Kidney epithelial cell (primary cell): ENCODE measurements around the gene ATXN1. TPM values are rescaled to one million over a fixed set of nuclear protein-coding genes. Genes with fewer than 3 reads are reported as not detected.
"Not testable (repeated sequence)": the region's sequence is repeated elsewhere in the genome, so short reads cannot be mapped to it uniquely, and the experiment has no call there.

Source experiments
- DNase-seq: peaks from one replicate; pipeline ENCODE4 v3.0.0-alpha.2; 2010; ENCODE audit warnings: low read depth
- H3K27me3 ChIP-seq: 2 replicates; pipeline ENCODE4 v1.6.0; 2011; ENCODE audit warnings: low read length; ENCODE audit not compliant: control insufficient read depth, insufficient read depth
- H3K36me3 ChIP-seq: 2 replicates; pipeline ENCODE4 v1.5.1; 2011; ENCODE audit warnings: low read length; ENCODE audit not compliant: control insufficient read depth, insufficient read depth
- H3K4me3 ChIP-seq: 2 replicates; pipeline ENCODE4 v1.5.1; 2011; ENCODE audit warnings: low read depth, mild to moderate bottlenecking, control low read depth, low read length
- CTCF ChIP-seq: IDR thresholded peaks from 2 replicates; pipeline ENCODE4 v1.5.1; 2011; ENCODE audit warnings: mild to moderate bottlenecking, moderate library complexity, low read length, control low read depth, inconsistent platforms; ENCODE audit not compliant: insufficient read depth, poor library complexity, severe bottlenecking
- total RNA-seq: library from RNA; depleted of rRNA; stranded (reverse); fragments of >200 nt; gene quantifications from 2 replicates; pipeline ENCODE4 v1.2.3, GENCODE V29; 2015

Gene ATXN1
- total RNA-seq, 1 donor from 2014 or later = 12.5 TPM

GRCh38 chr6:16406966-16407365 is 354.3 kb downstream of the ATXN1 start:
- no peak for TF ChIP-seq CTCF
- Histone ChIP-seq H3K36me3 (no peaks in the 10 kb centered on the region), H3K4me3 (no peak overlapping the region), H3K27me3 (no peaks in the 10 kb centered on the region)
- DNase-seq = no peak

DNA sequence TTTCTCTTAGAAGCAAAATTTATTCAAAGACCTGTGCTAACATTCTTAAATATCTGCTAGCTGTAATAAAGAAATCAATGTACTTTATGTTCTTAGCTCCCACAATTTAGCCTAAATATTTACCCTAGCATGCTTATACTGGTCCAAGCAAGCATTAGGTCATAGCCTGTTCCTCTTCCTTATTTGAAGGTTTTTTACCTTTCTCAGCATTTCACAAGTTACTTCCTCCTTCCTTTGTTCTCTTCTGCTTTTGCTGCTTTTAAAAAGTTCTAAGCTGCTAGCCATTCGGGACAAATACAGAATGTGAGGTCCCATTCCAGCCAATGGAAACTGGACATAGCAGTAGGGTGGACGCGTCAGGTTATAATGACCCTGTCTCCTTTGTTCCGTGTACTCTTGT is 354.7 kb downstream of the ATXN1 start:
- not testable (repeated sequence) for H3K4me3 ChIP-seq, DNase-seq, H3K27me3 ChIP-seq, H3K36me3 ChIP-seq

DNA sequence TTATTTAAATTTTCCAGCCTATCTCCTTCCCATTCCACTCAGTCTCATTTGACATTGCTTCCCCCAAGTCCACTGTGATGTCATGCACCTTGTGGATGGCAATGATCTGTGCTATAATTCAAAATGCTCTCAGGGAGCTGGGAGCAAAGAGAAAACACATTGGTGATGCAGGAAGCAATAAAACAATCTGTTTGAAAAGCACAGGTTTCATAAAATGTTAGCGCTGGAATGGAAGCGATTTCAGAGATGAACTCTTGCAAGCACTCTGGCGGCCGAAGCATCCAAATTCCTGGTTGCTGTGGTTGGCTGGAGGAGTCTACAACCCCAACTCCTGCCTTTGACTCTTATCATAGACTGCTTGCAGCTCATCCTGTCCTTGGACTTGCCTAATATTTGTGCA is 355.9 kb downstream of the ATXN1 start:
- DNase-seq = no peak
- TF ChIP-seq CTCF = no peak
- no peaks in the 10 kb centered on the region for H3K27me3 ChIP-seq
- no peak overlapping the region for H3K4me3 ChIP-seq
- H3K36me3 ChIP-seq = no peaks in the 10 kb centered on the region

- H3K36me3 ChIP-seq = no peaks in the 10 kb centered on the region
- TF ChIP-seq CTCF = no peak
- DNase-seq = no peak
- H3K4me3 ChIP-seq = no peak overlapping the region
- no peaks in the 10 kb centered on the region for H3K27me3 ChIP-seq
These were observed 356.8 kb downstream of the ATXN1 start for GRCh38 chr6:16404456-16404855.

DNA sequence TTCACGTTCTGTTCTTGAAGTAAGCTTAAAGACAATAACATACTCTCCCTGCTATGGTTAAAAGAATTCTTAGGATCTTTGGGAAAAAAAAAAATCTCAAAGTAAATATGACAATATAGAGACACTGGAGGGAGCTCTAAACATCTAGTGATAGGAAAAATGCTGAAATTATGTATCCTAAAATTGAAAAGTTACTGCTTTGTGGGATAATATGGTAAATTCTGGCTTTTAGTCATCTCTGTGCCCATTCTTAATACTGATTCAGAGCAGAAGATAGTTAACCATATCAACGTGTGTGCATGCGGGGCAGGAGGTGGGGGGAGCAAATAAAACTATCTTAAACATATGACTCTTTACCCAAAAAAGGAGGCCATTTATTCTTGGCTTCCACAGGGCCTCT is 357.4 kb downstream of the ATXN1 start:
- Histone ChIP-seq H3K27me3 (no peaks in the 10 kb centered on the region), H3K36me3 (no peaks in the 10 kb centered on the region), H3K4me3 (no peak overlapping the region)
- no peak for DNase-seq
- TF ChIP-seq CTCF = no peak

- DNase-seq = no peak
- Histone ChIP-seq H3K4me3 (no peak overlapping the region), H3K27me3 (no peaks in the 10 kb centered on the region), H3K36me3 (no peaks in the 10 kb centered on the region)
- no peak for TF ChIP-seq CTCF
These were observed 358.7 kb downstream of the ATXN1 start for GRCh38 chr6:16402581-16402900.
